Mesendoderm (in vitro differentiated cells): ENCODE measurements around the gene GATAD2A. TPM values are rescaled to one million over a fixed set of nuclear protein-coding genes. Genes with fewer than 3 reads are reported as not detected.
A peak's percentile ranks its signal among the peaks of the same experiment; 100 is the strongest.

Experiments used
- DNase-seq: peaks from one replicate; pipeline ENCODE4 v3.0.0; 2013
- H2AK5ac ChIP-seq: 2 replicates; pipeline ENCODE4 v1.6.1; 2013; ENCODE audit warnings: low read length, inconsistent platforms
- H2BK120ac ChIP-seq: 2 replicates; pipeline ENCODE4 v1.6.1; 2013; ENCODE audit warnings: low read depth, mild to moderate bottlenecking, low read length, moderate library complexity, mixed read lengths
- H2BK15ac ChIP-seq: replicated peaks from 2 replicates; pipeline ENCODE4 v1.6.1; 2013; ENCODE audit warnings: low read depth, mild to moderate bottlenecking, moderate library complexity
- H2BK5ac ChIP-seq: 2 replicates; pipeline ENCODE4 v1.6.1; 2013; ENCODE audit warnings: low read length, inconsistent platforms
- H3K18ac ChIP-seq: 2 replicates; pipeline ENCODE4 v1.6.1; 2013; ENCODE audit warnings: mild to moderate bottlenecking, low read length, mixed read lengths
- H3K23ac ChIP-seq: one replicate; pipeline ENCODE4 v1.6.1; 2013; ENCODE audit warnings: low read length
- H3K27ac ChIP-seq: 2 replicates; pipeline ENCODE4 v1.5.1; 2013; ENCODE audit warnings: low read depth, mild to moderate bottlenecking, inconsistent platforms, low read length, moderate library complexity
- H3K27me3 ChIP-seq: 2 replicates; pipeline ENCODE4 v1.6.1; 2013; ENCODE audit warnings: low read length, control low read depth, mild to moderate bottlenecking, inconsistent platforms; ENCODE audit not compliant: insufficient read depth, poor library complexity
- H3K36me3 ChIP-seq: 2 replicates; pipeline ENCODE4 v1.6.1; 2013; ENCODE audit warnings: low read length, inconsistent platforms; ENCODE audit not compliant: control insufficient read depth, insufficient read depth
- H3K4ac ChIP-seq: one replicate; pipeline ENCODE4 v1.6.1; 2013; ENCODE audit warnings: low read depth, mild to moderate bottlenecking, low read length, moderate library complexity
- H3K4me1 ChIP-seq: 2 replicates; pipeline ENCODE4 v1.6.1; 2013; ENCODE audit warnings: low read depth, low read length, inconsistent platforms; ENCODE audit not compliant: control insufficient read depth
- H3K4me2 ChIP-seq: 2 replicates; pipeline ENCODE4 v1.6.1; 2013; ENCODE audit warnings: low read length
- H3K4me3 ChIP-seq: 2 replicates; pipeline ENCODE4 v1.5.1; 2013; ENCODE audit warnings: mild to moderate bottlenecking, low read length
- H3K56ac ChIP-seq: one replicate; pipeline ENCODE4 v1.6.1; 2013; ENCODE audit warnings: low read length
- H3K79me1 ChIP-seq: 2 replicates; pipeline ENCODE4 v1.6.1; 2013; ENCODE audit warnings: low read length, inconsistent platforms
- H3K79me2 ChIP-seq: 2 replicates; pipeline ENCODE4 v1.6.1; 2013; ENCODE audit warnings: mild to moderate bottlenecking, low read length; ENCODE audit not compliant: control insufficient read depth, insufficient read depth
- H3K9ac ChIP-seq: 2 replicates; pipeline ENCODE4 v1.6.1; 2013; ENCODE audit warnings: low read length, inconsistent platforms
- H4K5ac ChIP-seq: one replicate; pipeline ENCODE4 v1.6.1; 2013; ENCODE audit warnings: low read length
- H4K8ac ChIP-seq: one replicate; pipeline ENCODE4 v1.6.1; 2013; ENCODE audit warnings: low read depth, mild to moderate bottlenecking, control low read depth, low read length, moderate library complexity
- WGBS: extraction: QIAGEN DNeasy Blood & Tissue Kit; methylation state at CpG from one replicate; pipeline ENCODE4 v1.1.7; 2013; ENCODE audit warnings: low lambda C conversion rate, missing lambda C conversion rate; ENCODE audit not compliant: insufficient coverage; ENCODE audit errors: extremely low coverage; 5-methylcytosine and 5-hydroxymethylcytosine counted together
- small RNA-seq: library from polyadenylated mRNA; stranded (forward); fragments of <200 nt; extraction: miRNeasy Mini kit (QIAGEN cat#:217004); gene quantifications from one replicate; pipeline ENCODE3, GENCODE V24; 2013; ENCODE audit not compliant: insufficient read depth

The GATAD2A gene

DNA sequence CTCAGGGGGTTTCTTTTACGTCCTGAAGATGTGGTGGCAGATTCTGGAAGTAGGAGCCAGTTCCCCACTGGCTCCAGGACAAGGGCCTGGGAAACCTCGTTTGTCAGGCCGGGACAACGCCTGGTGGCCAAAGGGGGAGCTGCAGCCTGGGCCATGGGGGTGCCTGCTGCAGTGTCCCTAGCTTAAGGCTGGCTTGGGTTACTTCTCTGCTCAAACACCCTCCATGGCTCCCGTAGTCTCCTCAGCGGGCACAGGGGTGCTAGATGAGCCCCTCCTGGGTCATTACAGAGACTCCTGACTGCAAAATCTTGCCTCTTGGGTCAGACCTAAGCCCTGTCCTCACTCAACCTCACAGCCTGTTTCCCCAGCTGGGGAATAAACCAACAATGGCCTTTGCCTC is 147.3 kb downstream of the GATAD2A start:
- H2BK15ac ChIP-seq: no peak overlapping the region
- H4K5ac ChIP-seq: no peak overlapping the region
- H3K27me3 ChIP-seq: no peaks in the 10 kb centered on the region
- no peak overlapping the region for H3K18ac ChIP-seq
- H3K56ac ChIP-seq: no peak overlapping the region
- no peaks in the 10 kb centered on the region for H3K79me1 ChIP-seq
- no peak overlapping the region for H3K27ac ChIP-seq
- no CpG with 5 or more reads among the region's 6 CpGs for WGBS
- no peaks in the 10 kb centered on the region for H3K79me2 ChIP-seq
- H3K4me2 ChIP-seq: no peak overlapping the region
- H2BK5ac ChIP-seq: no peak overlapping the region
- no peaks in the 10 kb centered on the region for H3K36me3 ChIP-seq
- no peak overlapping the region for H2AK5ac ChIP-seq
- H3K9ac ChIP-seq: no peak overlapping the region
- H3K4me3 ChIP-seq: no peak overlapping the region
- H3K4ac ChIP-seq: no peak overlapping the region
- no peak overlapping the region for H3K23ac ChIP-seq
- no peaks in the 10 kb centered on the region for H3K4me1 ChIP-seq
- DNase-seq: peak; percentile 66
- no peak overlapping the region for H4K8ac ChIP-seq
- H2BK120ac ChIP-seq: no peak overlapping the region

DNA sequence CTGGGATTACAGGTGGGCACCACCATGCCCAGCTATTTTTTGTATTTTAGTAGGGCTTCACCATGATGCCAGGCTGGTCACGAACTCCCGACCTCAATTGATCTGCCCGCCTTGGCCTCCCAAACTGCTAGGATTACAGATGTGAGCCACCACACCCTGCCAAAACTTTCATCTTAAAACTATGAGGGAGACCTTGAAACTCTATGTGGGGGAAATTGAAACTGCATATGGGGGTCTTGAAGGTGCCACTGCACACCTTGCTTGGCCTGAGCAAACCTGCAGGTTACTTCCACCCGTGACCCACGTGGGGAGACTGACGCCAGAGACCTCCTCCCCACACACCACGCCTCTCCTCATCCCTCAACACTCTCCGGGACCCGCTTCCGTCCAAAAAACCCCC is 148.2 kb downstream of the GATAD2A start:
- no peak overlapping the region for H3K56ac ChIP-seq
- H2AK5ac ChIP-seq: no peak overlapping the region
- no peak overlapping the region for H3K27ac ChIP-seq
- no peaks in the 10 kb centered on the region for H3K36me3 ChIP-seq
- H4K5ac ChIP-seq: no peak overlapping the region
- H2BK5ac ChIP-seq: no peak overlapping the region
- no peak overlapping the region for H3K9ac ChIP-seq
- no peaks in the 10 kb centered on the region for H3K27me3 ChIP-seq
- WGBS: no CpG with 5 or more reads among the region's 10 CpGs
- H3K79me2 ChIP-seq: no peaks in the 10 kb centered on the region
- H3K23ac ChIP-seq: no peak overlapping the region
- no peak overlapping the region for H3K4ac ChIP-seq
- H2BK120ac ChIP-seq: no peak overlapping the region
- H2BK15ac ChIP-seq: no peak overlapping the region
- H3K79me1 ChIP-seq: no peaks in the 10 kb centered on the region
- no peak overlapping the region for H3K4me2 ChIP-seq
- no peak for DNase-seq
- no peak overlapping the region for H3K18ac ChIP-seq
- H3K4me1 ChIP-seq: no peaks in the 10 kb centered on the region
- H3K4me3 ChIP-seq: no peak overlapping the region
- no peak overlapping the region for H4K8ac ChIP-seq

DNA sequence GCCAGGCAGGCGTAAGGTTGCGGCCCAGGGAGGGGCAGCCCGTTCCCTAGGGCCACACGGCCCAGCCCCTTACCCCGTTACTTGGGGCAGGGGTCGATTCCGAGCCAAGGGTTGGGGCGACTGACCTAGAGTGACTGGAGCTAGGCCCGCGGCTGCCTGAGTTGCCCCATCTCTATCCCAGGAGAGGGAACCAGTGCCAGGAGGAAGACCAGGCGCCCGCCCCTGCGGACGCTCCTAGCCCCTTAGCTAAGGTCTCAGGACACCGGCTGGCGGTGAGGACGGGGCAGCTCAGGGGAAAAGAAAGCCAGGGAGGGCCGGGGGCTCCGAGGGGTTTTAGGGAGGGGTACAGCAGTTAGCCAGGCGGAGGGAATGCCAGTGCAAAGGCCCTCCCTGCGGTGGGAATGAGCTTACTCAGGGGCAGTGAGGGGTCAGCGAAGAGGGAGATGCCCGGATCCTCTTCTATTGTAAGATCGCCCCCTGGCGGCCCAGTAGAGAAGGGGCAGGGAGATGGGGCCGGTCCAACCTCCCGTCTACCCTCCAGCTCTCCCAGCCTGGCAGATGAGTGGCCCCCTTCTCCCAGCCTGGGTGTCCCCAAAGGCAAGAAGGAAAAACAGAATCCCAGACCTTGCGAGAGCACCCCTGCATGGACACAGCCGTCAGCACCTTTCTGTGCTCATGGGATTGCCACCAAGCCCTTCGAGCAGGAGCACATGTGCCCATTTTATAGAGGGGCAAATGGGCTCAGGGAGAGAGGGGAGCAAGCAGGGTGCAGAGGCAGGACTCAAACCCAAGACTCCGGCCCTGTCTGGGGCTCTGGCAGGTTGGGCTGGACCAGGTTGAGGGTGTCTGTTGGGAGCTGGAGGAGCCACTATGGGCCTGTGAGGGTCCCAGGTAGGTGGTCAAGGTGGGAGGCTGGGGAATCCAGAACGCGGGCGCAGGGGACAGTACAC is 148.9 kb downstream of the GATAD2A start:
- Histone ChIP-seq H2BK15ac (no peak overlapping the region), H3K36me3 (no peaks in the 10 kb centered on the region), H3K4me3 (no peak overlapping the region), H3K27me3 (no peaks in the 10 kb centered on the region), H3K9ac (no peak overlapping the region), H2BK5ac (no peak overlapping the region), H3K56ac (no peak overlapping the region), H3K23ac (no peak overlapping the region), H3K4me1 (no peaks in the 10 kb centered on the region), H3K79me2 (no peaks in the 10 kb centered on the region), H2AK5ac (no peak overlapping the region), H2BK120ac (no peak overlapping the region), H3K4me2 (no peak overlapping the region), H3K18ac (no peak overlapping the region), H3K27ac (no peak overlapping the region), H3K79me1 (no peaks in the 10 kb centered on the region), H4K8ac (no peak overlapping the region), H4K5ac (no peak overlapping the region), H3K4ac (no peak overlapping the region)
- DNase-seq: peak; percentile 73
- no CpG with 5 or more reads among the region's 34 CpGs for WGBS

DNA sequence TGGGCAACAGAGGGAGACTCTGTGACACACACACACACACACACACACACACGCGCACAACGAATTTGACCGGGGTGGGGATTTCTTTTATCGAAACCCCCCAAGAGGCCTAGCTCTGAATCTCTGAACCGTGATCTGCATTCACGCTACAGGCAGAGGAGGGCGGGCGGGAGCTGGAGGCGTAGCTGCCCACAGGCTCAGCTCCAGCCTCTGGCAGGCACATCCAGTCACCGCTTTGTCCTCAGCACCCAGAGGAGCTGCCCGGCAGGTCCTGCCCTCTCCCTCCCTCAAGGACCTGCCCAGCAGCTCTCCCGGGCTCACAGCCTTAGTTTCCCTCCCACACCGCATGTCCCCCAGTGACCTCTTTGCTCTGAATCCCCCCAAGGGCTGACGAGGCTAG is 152.6 kb downstream of the GATAD2A start:
- Histone ChIP-seq H4K5ac (no peak overlapping the region), H3K23ac (no peak overlapping the region), H3K56ac (no peak overlapping the region), H3K79me2 (no peaks in the 10 kb centered on the region), H3K4me3 (no peak overlapping the region), H3K4me2 (no peak overlapping the region), H3K9ac (no peak overlapping the region), H2BK120ac (no peak overlapping the region), H2AK5ac (no peak overlapping the region), H2BK5ac (no peak overlapping the region), H2BK15ac (no peak overlapping the region), H3K4me1 (no peaks in the 10 kb centered on the region), H3K4ac (no peak overlapping the region), H4K8ac (no peak overlapping the region), H3K27me3 (no peaks in the 10 kb centered on the region), H3K18ac (no peak overlapping the region), H3K27ac (no peak overlapping the region), H3K36me3 (no peaks in the 10 kb centered on the region), H3K79me1 (no peaks in the 10 kb centered on the region)
- no CpG with 5 or more reads among the region's 15 CpGs for WGBS
- DNase-seq: no peak

Small RNAs within 50 kb of the gene (small RNA-seq; reads per million reads assigned to genes)
- gene MIR640: not detected
